ENCODE data around the gene HSF5.
"Not testable (repeated sequence)": the region's sequence is repeated elsewhere in the genome, so short reads cannot be mapped to it uniquely, and the experiment has no call there.

The HSF5 gene

DNA sequence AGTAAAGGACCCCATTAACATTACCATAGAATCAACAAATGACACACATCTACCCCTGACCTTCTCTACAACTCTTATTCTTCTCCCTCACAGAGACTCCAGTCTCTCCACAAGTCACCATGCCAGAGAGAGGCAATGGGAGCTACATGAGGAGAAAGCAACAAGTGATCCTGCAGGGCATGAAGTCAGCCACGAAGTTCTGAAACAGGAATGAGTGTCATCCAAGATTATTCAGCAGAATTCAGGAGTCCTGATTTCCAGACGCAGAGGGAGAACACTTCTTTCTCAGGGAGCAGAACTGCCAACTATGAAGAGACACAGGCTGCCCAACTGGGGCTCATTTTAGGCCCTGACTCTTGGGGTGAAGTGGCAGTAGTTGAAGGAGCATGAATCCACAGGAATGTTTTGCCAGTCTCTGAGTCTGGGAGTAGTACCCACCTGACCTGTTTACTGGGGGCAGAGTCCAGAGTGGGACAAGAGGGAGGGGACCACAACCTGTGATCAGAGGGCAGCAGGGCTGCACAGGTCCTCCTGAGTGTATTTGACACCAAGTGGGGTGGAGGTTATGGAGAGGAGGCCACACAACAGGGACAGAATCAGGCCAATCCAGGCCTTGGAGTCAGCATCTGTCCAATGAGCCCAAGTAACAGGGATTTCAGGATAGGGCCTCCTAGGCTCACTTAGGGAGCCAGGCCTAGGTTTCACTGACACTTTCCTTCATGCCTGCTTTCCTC, 28.6 kb upstream of the HSF5 start:
- DNase-seq (ENCODE audit: low spot score) = no peak

DNA sequence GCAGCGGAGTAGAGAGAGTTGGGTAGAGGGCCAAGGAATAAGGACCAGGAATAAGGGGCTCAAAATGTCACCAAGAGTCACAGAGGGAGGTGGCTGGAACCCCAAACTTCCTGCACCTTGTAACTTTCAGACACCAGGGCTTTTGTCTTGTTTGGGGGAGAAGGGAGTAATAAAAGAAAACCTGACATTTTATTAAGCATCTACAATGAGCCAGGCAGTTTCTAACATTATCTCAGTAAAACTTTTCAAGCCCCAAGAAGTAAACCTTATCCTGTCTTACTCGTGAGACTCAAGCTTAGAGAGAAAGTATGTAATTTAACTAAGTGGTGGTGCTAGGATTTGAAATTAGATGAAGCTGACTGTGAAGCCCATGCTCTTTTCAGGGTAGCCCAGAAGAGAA, 27.1 kb upstream of the HSF5 start:
- DNase-seq (ENCODE audit: low spot score) = no peak

DNA sequence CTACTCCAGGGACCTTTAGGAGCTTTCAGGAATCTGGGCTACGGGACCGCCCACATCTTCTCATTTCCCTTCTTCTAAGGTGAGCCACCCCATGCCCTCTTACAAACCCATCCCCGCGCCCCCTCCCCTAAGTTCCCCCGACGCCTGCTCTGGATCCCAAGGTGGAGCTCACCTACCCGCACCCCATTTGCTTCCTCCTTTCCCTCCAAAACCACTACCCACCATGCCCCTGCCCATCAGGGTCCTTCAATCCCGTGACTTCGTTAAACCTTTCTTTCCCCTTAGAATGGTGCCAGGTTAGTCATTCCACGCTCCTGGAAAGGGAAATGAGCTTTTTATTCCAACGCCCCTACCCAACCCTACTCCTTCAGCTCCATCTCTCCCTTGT, 26.6 kb upstream of the HSF5 start:
- DNase-seq (ENCODE audit: low spot score) = no peak

DNA sequence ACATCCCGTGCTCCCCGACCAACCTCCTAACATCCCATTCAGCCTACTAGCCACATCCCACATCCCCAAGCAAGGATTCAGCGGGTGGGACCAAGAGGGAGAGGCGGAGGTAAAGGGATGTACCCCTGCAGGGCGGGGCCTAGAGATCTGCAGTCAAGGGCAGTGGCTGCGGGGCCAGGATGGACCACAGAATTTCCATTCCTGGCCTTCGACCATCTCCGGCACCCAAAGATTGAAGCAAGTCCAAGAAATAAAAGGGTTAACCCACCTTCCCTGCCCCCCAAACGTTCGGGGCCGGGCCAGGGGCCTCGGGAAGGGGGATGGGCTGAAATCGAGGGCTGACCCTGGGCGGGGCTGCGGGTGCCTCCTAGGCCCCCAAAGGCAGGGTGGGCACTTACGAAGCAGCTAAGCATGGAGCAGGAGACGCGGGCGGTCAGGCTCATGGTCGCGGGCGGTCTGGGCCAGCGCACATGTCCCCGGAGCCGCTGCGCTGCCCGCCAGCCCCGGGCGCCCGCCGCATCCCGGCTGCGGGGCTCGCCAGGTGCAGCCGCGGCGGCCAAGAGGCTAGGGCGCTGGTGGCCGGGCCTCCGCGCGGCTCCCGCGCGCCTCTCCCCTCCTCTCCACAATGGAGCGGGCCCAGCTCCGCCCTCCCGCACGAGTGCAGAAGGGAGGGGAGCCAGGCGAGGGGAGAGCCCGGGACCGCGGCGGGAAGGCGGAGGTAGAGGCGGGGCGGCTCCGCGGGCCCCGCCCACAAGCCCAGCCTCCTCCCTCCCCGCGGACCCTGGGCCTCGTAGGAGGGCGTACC, 26.0 kb upstream of the HSF5 start, which contains the start of gene MTMR4:
Gene MTMR4 (minus strand): TSS at position 674 of the 805 bp plus-strand sequence. CDS start 231 bp downstream, at position 443.
- DNase-seq (ENCODE audit: low spot score) = peak; percentile 21

DNA sequence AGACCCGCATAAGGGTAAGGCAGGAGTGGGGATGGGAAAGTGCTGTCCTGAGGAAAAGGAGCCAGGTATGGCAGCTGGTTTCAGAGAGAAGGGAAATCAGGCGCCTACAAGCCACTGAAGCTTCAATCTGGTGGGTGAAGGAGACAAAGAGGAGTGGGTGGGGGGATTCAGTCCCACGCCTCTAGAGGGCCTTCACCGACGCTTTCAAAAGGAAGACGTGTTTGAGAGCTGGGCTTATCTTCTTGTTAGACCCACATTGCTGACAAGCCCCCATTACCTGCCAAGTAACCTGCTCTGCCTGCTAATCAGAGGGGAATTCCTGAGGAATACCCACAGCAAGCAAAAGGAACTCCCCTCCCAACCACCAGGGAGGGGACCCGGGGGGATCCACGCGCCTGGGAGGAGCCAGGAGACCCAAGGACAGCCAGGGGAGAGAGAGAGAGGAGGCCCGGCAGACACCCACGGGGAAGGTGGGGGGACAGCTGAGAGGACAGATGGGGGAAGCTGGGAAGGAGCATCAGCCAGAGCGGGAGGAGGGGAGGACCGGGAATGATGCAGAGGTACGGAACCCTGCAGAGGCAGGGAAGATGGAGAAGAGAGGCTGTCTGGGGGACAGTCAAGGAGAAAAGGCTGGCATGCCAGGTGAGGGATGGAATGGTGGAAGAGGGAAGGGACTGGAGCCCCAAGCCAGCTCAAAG, 25.2 kb upstream of the HSF5 start:
- DNase-seq (ENCODE audit: low spot score) = no peak

DNA sequence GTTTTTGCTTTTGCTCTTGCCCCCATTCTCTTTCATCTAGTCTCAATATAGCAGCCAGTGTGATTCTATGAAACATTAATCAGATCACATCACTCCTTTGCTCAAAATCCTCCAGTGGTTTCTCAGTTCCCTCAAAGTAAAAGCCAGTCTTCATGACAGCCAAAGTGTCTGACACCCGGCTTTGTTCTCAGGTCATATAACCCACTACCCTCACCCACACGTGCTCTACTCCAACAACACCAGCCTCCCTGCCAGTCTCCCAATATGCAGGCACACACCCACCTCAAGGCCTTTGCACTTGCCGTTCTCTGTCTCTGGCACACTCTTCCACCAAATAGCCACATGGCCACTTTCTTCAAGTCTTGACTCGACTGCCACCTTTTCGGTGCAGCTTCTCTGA, 21.9 kb upstream of the HSF5 start:
- no peak for DNase-seq (ENCODE audit: low spot score)

DNA sequence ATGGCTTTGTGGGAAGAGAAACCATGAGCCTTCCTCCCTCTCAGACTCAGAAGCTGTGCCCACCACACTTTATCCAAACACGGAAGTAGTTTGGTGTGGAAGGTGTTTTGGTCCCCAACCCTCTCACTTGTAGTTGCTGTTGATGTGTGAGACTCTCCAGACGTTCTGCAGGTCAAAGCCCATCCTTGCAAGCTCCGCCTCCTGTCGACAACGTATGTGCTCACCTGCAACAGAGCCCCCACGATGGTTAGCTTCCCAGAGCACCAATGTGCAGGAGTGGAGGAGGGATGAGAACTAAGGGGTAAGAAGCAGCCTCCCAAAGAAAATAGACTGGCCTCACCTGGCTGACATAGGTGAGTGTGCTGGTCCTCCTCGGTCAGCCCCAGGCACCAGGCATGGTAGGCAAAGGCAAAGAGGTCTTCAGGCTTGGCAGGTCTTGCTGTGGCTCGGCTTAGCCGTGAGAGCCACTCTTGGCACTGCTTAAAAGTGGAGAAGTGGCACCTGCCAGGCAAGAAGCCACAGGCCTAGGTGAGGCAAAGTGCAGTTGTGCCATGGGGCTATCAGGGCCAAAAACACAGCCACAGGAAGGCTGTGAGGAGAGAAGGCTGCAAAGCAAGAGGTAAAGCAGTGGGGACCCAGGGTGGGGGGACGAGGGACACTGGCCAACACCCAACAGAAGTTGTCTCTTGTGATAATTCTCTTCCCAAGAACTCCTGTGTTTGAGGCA, 20.3 kb upstream of the HSF5 start:
- DNase-seq (ENCODE audit: low spot score) = no peak

DNA sequence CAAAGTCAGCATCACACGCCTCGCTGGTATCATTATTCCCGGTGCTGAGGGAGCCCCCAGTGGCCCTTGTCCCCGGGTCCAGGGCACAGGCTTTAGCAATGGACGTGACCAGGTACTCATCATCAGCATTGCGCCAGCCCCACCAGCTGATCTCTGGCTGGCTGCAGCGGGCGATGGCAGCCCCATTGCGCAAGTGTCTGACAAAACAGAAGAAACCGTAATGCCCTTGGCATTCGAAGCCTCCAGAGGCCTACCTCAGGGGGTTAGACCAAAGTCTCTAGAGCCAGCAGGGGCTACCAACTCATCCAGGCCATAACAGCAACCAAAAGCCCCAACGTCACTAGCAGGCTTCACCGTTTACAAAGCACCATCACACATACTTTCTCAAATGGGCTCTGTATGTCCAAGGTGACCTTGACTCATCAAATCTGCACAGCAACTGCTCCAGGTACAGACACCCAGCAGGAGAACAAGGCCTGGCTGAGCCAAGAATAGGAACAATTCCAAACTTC, 19.0 kb upstream of the HSF5 start:
- DNase-seq (ENCODE audit: low spot score) = no peak

DNA sequence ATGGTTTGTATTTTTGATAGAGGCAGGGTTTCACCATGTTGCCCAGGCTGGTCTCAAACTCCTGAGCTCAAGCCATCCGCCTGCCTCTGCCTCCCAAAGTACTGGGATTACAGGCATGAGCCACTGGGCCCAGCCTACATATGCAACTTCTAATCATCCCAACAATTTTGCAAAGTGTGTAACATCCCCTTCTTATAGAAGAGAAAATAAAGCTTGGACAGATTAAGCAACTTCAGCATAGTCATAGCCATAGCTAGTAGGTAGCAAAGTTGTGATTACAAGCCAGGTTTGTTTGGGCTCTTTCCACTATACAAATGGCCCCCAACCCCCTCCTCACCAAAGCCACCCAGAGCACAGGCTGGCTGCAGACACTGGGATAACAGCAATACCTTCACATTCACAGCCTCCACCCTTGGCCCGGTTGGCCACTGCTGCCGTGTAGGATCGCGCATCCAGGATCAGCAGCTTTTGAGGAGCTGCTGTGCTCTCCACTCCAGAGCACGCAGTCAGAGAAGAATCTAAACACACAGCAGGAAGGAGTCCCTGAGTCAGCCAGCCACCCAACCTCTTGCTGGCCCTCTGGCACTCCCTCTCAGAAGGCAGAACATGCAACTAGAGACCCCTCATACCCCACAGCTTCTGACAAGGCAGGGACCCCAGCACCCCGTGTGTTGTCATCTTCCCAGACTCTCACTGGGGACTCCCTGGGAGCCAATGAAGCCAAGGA, 18.3 kb upstream of the HSF5 start:
- no peak for DNase-seq (ENCODE audit: low spot score)

DNA sequence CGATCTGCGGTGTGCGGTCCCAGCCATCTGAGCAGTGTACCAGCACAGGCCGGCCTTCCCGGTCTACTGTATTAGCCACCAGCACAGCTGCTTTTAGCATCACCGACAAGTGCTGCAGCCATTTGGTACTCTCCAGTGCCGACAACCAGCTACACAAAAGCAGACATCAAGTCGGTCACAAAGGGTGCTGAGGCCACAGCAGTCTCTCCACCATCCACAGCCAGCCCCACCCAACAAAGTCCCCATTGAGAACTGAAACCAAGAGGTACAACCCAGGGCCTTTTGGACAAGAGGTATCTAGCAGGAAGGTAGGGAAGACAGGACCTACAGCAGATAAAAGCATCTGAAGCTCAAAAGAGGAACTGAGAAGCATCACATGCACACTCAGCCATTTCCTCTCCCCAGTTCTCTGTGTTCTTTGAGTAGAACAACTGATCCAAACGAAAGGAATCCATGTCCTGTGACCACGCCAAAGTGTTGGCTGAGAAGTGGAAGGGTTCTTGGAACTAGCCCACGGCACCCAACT, 16.7 kb upstream of the HSF5 start:
- DNase-seq (ENCODE audit: low spot score) = no peak

DNA sequence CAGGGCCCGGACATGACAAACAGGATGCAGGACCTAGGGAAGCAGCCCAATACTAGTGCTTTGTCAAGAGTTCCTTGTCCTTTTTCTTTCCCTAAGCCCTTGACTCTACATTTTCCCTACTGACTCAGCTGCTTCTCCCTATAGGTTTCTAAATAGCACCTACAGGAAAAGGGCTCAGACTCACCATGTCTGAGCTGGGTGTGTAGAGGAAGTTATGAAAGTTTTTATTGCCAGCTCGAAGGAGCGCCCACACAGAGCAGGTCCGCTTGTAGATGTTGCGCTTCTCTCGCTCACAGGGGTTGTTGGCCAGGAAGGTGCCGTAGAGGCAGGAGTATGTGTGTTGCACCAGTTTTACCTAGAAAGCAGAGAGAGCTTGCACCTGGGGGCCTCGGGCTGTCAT, 15.7 kb upstream of the HSF5 start:
- no peak for DNase-seq (ENCODE audit: low spot score)

DNA sequence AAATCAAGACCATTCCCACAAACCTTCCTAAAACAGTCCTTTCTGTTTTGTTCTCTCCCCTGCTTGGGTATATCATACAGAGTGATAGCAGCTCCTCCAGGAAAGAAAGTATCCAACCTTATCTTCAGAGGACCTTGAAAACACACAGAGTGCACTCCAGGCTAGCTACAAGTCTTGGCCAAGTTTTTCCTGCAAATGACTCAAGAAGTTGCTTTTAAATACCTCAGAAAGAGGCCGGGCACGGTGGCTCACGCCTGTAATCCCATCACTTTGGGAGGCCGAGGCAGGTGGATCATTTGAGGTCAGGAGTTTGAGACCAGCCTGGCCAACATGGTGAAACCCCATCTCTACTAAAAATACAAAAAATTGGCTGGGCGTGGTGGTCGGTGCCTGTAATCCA, 14.9 kb upstream of the HSF5 start:
- not testable (repeated sequence) for DNase-seq (ENCODE audit: low spot score)

DNA sequence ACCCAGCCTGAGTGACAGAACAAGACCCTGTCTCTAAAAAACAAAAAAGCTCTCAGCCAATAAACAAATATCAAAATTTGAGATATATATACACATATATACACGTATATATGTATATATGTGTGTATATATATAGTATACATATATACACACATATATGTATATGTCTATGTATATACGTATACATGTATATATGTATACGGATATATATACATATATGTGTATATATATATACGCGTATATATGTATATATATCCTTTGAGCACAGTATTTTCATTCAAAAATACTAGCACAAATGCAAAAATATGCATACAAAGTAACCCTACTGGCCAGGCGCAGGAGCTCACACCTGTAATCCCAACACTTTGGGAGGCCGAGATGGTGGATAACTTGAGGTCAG, 13.2 kb upstream of the HSF5 start:
- DNase-seq (ENCODE audit: low spot score) = no peak

DNA sequence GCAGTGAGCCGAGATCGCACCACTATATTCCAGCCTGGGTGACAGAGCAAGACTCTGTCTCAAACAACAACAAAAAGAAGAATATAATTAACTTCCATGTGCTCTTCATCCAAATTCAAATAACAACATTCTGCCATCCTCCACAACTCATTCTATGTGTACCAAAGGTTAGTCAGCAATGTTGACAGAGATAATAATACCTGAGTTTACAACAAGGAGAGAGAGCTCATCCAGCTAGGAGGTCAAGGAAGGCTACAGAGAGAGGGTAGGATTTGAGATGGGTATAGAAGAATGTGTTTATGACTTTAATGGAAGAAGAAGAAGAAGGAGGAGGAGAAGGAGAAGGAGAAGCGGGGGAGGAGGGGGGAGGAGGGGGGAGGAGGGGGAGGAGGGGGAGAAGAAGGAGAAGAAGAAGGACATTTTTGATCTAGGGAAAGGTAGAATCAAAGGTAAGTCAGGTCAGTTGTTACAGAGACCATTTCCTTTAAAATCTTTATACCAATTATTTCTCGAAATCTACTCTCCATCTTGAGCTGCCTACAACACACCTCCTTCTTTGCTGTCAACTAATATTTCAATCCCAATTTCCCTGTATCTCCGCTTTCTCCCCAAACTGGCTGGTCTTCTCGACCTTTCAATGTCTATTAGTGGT, 10.1 kb upstream of the HSF5 start:
- DNase-seq (ENCODE audit: low spot score) = no peak

DNA sequence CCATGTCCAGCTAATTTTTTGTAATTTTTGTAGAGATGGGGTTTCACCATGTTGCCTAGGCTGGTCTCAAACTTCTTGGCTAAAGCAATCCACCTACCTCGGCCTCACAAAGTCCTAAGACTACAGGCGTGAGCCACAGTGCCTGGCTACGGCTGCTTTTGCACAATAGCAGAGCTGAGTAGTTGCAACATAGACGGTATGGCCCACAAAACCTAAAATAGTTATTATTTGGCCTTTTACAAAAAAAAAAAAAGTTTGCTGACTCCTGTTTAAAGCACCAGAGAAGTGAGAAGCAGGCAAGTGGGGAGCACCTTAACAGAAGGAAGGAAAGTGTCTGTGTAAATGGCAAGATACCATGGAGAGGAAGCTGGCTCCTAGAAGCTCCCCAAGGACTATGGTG, 5.3 kb upstream of the HSF5 start:
- DNase-seq (ENCODE audit: low spot score) = no peak

DNA sequence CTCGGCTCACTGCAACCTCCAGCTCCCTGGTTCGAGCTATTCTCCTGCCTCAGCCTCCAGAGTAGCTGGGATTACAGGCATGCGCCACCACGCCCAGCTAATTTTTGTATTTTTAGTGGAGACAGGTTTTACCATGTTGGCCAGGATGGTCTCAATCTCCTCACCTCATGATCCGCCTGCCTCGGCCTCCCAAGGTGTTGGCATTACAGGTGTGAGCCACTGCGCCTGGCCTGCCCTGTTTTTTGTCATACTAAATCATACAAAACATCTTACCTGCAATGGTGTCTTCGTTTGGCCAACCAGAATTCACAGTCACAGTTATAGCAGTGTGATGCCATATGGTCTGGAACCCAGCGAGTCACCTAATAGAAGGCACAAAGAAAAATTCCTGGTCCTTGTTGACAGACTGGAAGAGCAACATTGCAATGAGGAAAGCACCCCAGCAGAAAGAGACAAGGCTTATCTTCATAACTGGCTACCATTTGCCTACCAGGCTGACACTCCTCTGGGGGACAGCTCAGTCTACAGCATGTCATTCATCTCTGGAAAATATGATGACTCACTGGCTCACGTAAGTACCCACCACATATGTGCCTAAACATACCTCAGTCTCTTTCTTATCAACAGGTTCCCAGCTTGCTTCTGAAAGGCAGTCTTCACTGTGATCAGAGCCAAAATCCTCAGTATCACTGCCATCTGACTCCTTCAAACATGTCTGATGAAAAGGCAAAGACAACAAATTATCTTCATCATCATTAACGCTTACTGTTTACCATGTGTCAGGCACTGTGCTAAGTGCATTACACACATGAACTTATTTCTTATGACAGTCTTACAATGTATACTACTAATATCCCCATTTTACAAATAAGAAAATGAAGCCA, 4.3 kb upstream of the HSF5 start:
- no peak for DNase-seq (ENCODE audit: low spot score)

DNA sequence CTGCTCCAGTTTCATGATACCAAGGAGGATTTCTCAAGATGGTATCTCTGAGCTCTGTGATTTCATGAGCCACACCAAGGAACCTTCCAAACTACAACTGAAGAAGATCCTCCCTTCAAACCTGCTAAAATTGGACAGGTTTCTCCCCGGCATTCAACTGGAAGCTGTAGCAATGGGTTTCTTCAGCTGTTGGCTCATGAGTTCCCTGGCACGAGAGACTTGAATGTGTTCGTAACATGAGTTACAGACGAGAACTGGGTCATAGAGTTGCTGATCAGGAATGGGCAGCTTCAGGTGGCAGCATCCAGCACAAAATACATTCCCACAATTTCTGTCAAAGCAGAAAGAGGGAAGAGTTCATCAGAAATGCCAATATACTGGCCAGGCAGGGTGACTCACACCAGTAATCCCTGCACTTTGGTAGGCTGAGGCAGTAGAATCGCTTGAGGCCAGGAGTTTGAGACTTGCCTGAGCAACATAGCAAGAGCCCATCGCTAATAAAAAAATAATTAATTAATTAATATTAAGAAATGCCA, 3.4 kb upstream of the HSF5 start:
- DNase-seq (ENCODE audit: low spot score) = no peak

DNA sequence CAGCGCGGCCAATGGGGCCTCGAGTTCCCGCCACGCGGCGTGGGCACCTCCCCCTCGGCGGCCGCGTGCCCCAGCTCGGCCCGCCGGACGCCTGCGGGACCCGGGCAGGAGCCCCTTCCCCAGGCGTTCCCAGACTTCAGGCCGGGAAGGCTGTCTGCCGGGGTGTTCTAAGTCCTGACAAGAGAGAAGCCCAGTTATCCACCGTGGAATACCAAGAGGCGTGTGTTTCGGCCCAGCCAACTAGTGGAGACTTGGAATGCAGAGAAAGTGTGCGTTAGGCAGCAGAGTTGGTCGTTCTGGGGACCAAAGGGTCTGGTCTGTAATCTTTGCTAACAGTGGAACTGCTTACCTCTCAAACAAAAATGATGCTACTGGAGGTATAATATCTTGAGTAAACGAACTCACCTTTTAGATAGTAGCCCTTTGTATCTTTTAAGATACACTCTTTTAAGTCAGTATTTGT, 251 bp upstream of the HSF5 start:
- no peak for DNase-seq (ENCODE audit: low spot score)

DNA sequence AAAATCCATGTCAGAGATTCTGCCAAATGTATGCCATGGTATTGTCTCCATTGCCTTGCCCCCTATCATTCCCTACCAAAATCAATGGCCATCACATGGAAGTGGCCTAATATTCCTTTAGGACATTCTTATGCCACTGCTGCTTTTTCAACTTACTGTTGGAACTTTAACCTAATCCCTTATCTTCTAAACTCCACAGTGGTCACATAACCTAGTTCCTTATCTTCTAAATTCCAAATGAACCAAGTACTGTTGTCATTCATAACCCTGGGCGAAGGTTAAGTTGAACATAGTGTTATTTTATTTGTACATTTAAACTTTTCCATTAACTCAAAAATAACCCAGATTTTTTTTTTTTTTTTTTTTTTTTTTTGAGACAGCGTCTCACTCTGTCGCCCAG, 3.6 kb downstream of the HSF5 start:
- no peak for DNase-seq (ENCODE audit: low spot score)
